Lower lobe of right lung (tissue), 2 donors: Measurements from ENCODE around the gene C13orf46. TPM values are rescaled to one million over a fixed set of nuclear protein-coding genes. Genes with fewer than 3 reads are reported as not detected.

Source experiments
- ATAC-seq, 2 donors: fragments of 200-7000 bp; cut with Tn5 transposase; one replicate each; pipeline ENCODE4 v1.9.1; 2020 to 2022; ENCODE audit warnings: mild to moderate bottlenecking in 2 of 2, moderate library complexity in 2 of 2
- DNase-seq: peaks from one replicate; pipeline ENCODE4 v3.0.0-alpha.2; 2020
- H3K27ac ChIP-seq: fragments of 200-600 bp; one replicate; pipeline ENCODE4 v1.8.0; 2022
- H3K27me3 ChIP-seq: fragments of 200-600 bp; one replicate; pipeline ENCODE4 v1.8.0; 2022; ENCODE audit warnings: low read depth
- H3K36me3 ChIP-seq: fragments of 200-600 bp; one replicate; pipeline ENCODE4 v1.8.0; 2022; ENCODE audit warnings: mild to moderate bottlenecking
- H3K4me1 ChIP-seq: fragments of 200-600 bp; one replicate; pipeline ENCODE4 v1.8.0; 2022
- H3K4me3 ChIP-seq: fragments of 200-600 bp; one replicate; pipeline ENCODE4 v1.8.0; 2022; ENCODE audit warnings: mild to moderate bottlenecking
- H3K9me3 ChIP-seq: fragments of 200-600 bp; one replicate; pipeline ENCODE4 v1.8.0; 2022
- CTCF ChIP-seq: fragments of 200-600 bp; IDR thresholded peaks from one replicate; pipeline ENCODE4 v1.8.0; 2022; ENCODE audit warnings: antibody characterized with exemption, mild to moderate bottlenecking
- intact Hi-C: fragments of 100-400 bp; cut with DNase I; formaldehyde crosslinking; loops from one replicate; pipeline ENCODE4 v1.11.0; 2022
- total RNA-seq: library from RNA; stranded (reverse); fragmentation: NEBNext Ultra II Directional; extraction: Animal tissue kit (Norgen Biotek cat#: 25700); gene quantifications from one replicate; pipeline ENCODE4 v1.2.1, GENCODE V29; 2021
- donor health status: DM: no; HTN: yes; CAD: no; lungs with severe emphysema.

The C13orf46 gene
- total RNA-seq, 1 donor from 2014 or later, result 14.0 TPM

- Histone ChIP-seq H3K4me3 (no peak overlapping the region), H3K36me3 (peaks cover 57% of the 10 kb centered on the region), H3K9me3 (no peaks in the 10 kb centered on the region), H3K27me3 (no peaks in the 10 kb centered on the region), H3K4me1 (peaks cover 10% of the 10 kb centered on the region), H3K27ac (no peak overlapping the region)
- intact Hi-C loops, result no loop called here
- ATAC-seq, result no peak
- TF ChIP-seq CTCF, result no peak
- DNase-seq, result peak; percentile 39
Measured at GRCh38 chr13:113978741-113979481, 5.0 kb upstream of the C13orf46 start.

GRCh38 chr13:113977976-113978375, 4.1 kb upstream of the C13orf46 start:
- no peak for ATAC-seq
- H3K36me3 ChIP-seq, result peaks cover 57% of the 10 kb centered on the region
- H3K9me3 ChIP-seq, result no peaks in the 10 kb centered on the region
- no peak overlapping the region for H3K27ac ChIP-seq
- H3K4me1 ChIP-seq, result peaks cover 10% of the 10 kb centered on the region
- H3K27me3 ChIP-seq, result no peaks in the 10 kb centered on the region
- intact Hi-C loops, result no loop called here
- DNase-seq, result peak; percentile 32
- H3K4me3 ChIP-seq, result no peak overlapping the region
- TF ChIP-seq CTCF, result no peak

- H3K4me1 ChIP-seq, result peaks cover 12% of the 10 kb centered on the region
- H3K4me3 ChIP-seq, result no peak overlapping the region
- H3K36me3 ChIP-seq, result peaks cover 50% of the 10 kb centered on the region
- no peaks in the 10 kb centered on the region for H3K9me3 ChIP-seq
- H3K27ac ChIP-seq, result peak overlapping the region; percentile 43
- H3K27me3 ChIP-seq, result no peaks in the 10 kb centered on the region
- TF ChIP-seq CTCF, result no peak
- ATAC-seq (peak; percentile 28 to 46), DNase-seq (peak; percentile 51)
- intact Hi-C loops, result no loop called here
Measured at GRCh38 chr13:113976711-113977684, 3.1 kb upstream of the C13orf46 start.

DNA sequence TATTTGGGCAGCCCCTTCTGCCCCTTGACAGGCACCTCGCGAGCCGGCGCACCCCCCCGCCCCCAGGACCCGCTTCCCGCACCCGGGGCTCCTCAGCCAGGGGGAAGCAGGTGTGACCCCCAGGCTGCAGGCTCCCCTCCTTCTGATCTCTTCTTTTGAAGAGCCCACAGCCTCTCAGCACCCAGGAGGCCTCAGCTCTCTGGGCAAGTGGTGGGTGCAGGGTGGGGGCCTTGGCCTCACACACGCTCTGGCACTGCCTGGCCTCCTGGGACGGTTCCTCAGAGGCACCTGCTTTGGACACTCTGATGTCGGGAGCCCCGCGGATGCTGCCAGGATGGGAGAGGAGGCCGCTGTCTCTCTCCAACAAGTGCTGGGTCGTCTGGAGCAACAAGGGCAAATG, 1.5 kb upstream of the C13orf46 start:
- Histone ChIP-seq H3K36me3 (peaks cover 34% of the 10 kb centered on the region), H3K27ac (no peak overlapping the region), H3K9me3 (no peaks in the 10 kb centered on the region), H3K27me3 (no peaks in the 10 kb centered on the region), H3K4me1 (peaks cover 22% of the 10 kb centered on the region), H3K4me3 (no peak overlapping the region)
- DNase-seq, result no peak
- no peak for ATAC-seq
- TF ChIP-seq CTCF, result no peak
- intact Hi-C loops, result no loop called here

DNA sequence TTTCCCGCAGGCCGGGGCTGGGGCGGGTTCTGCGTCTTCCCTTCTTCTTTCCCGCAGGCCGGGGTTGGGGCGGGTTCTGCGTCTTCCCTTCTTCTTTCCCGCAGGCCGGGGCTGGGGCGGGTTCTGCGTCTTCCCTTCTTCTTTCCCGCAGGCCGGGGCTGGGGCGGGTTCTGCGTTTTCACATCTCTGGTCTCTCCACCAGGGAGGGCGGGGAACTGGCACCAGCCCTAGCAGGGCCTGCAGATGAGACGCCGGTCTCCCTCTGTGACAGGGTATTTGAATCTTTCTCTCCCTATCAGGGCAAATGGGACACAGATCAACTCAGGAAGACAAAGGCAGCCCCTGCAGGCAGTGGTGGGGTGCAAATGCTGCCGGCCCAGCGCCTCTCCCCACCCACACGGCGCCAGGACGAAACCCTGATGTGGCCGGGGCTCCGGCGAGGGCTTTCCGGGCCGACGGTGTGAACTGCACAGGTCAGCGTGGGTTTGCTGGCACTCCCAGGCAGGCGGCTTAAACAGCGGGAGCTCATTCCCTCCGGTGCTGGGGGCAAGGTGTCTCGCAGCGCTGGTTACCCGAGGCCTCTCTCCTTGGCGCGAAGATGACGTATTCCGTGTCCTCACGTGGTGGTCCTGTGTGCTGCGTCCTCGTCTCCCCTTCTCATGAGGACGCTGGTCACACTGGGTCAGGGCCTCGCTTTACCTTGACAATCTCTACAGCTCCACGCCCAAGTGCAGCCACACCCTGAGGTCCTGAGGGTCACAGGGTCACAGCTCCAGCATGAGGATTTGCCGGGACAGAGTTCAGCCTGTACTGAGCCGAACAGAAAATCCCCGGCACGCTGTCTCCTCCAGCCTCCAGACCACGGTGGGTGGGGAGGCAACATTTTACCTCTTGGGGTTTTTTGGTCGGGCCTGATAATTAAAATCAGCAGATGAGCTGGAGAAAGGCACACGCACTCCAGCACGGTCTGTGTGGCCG, 717 bp upstream of the C13orf46 start:
- H3K27ac ChIP-seq, result no peak overlapping the region
- no peaks in the 10 kb centered on the region for H3K9me3 ChIP-seq
- TF ChIP-seq CTCF, result no peak
- H3K4me1 ChIP-seq, result peaks cover 22% of the 10 kb centered on the region
- H3K36me3 ChIP-seq, result peaks cover 32% of the 10 kb centered on the region
- peak; percentile 41 for DNase-seq
- no peak for ATAC-seq
- no peaks in the 10 kb centered on the region for H3K27me3 ChIP-seq
- intact Hi-C loops, result no loop called here
- H3K4me3 ChIP-seq, result no peak overlapping the region
